ENCODE measurements around the gene SLC25A29. TPM values are rescaled to one million over a fixed set of nuclear protein-coding genes. Genes with fewer than 3 reads are reported as not detected.

SLC25A29 gene
- total and polyA plus RNA-seq, 2 of the 13 experiments (the other 11 are each of a cell fraction or from before 2014, with no cell fraction given) = 12.2 to 17.2 TPM

GRCh38 chr14:100306101-100306997, at the start of gene SLC25A29 (continued):
- TF ChIP-seq ZNF205 (CRISPR knock-in tag; IDR thresholded peaks at IDR 0.05) (no peak; the same call in 1 of the 2 replicates), ZKSCAN5 (CRISPR knock-in tag; IDR thresholded peaks at IDR 0.05) (no peak), ELF3 (CRISPR knock-in tag; IDR thresholded peaks at IDR 0.05) (no peak), ZNF687 (CRISPR knock-in tag; IDR thresholded peaks at IDR 0.05) (peak; percentile 65), MATR3 (CRISPR knock-in tag; IDR thresholded peaks at IDR 0.05) (no peak), ISX (CRISPR knock-in tag; conservative IDR thresholded peaks at IDR 0.05) (no peak), MBNL3 (CRISPR knock-in tag; conservative IDR thresholded peaks at IDR 0.05) (no peak), ATF2 (CRISPR knock-in tag; IDR thresholded peaks at IDR 0.05) (0 out of 2 replicates have a peak, but pooled peaks have one; percentile 30), NR2F6 (IDR thresholded peaks at IDR 0.05) (no peak), NR2F6 (CRISPR knock-in tag; IDR thresholded peaks at IDR 0.05) (no peak), SKIL (CRISPR knock-in tag; IDR thresholded peaks at IDR 0.05; ENCODE audit: borderline replicate concordance) (0 out of 2 replicates have a peak, but pooled peaks have one; percentile 13), ZBTB10 (CRISPR knock-in tag; IDR thresholded peaks at IDR 0.05; ENCODE audit: borderline replicate concordance) (0 out of 2 replicates have a peak, but pooled peaks have one; percentile 25), SP1 (IDR thresholded peaks at IDR 0.05) (no peak), SP1 (CRISPR knock-in tag; IDR thresholded peaks at IDR 0.05) (peak; percentile 49; the same call in 1 of the 2 replicates), ATF7 (IDR thresholded peaks at IDR 0.05) (no peak), ATF7 (CRISPR knock-in tag; IDR thresholded peaks at IDR 0.05) (no peak)
